Fibroblast of pulmonary artery (primary cell): ENCODE results near the gene SMYD1.

Experiments
- DNase-seq: peaks from one replicate; pipeline ENCODE4 v3.0.0-alpha.2; 2010; ENCODE audit warnings: low read depth
- H3K4me3 ChIP-seq: replicated peaks from 2 replicates; pipeline ENCODE4 v1.5.1; 2011; ENCODE audit warnings: low read depth, mild to moderate bottlenecking, control low read depth, low read length, moderate library complexity
- CTCF ChIP-seq: IDR thresholded peaks from 2 replicates; pipeline ENCODE4 v1.5.1; 2011; ENCODE audit warnings: mild to moderate bottlenecking, control low read depth, low read length, inconsistent platforms; ENCODE audit errors: missing control alignments

Gene SMYD1

DNA sequence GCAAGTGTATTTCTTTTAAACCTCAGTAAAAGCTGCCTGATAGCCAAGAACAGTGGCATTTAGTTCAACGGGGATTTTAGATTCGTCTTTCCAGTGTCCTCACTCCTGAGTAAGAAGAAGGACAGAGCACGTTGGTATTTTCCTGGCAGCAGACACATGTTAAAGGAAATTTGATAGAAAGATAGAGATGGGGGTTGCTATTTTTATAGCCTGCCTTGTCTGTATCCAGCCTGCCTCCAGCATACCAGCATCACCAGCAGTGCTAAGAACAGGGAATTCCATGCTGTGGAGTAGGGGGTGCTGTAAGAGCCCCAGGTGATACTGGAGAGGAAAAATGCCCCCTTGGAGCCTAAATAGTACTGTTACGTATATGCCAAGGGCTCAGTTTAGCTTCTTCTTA lies 1.1 kb upstream of the SMYD1 start:
- no peak for DNase-seq
- no peak overlapping the region for H3K4me3 ChIP-seq
- TF ChIP-seq CTCF: no peak

GRCh38 chr2:88067189-88067588 lies 436 bp upstream of the SMYD1 start:
- TF ChIP-seq CTCF: no peak
- no peak overlapping the region for H3K4me3 ChIP-seq
- no peak for DNase-seq

- no peak overlapping the region for H3K4me3 ChIP-seq
- DNase-seq: no peak
- TF ChIP-seq CTCF: no peak
Observed at GRCh38 chr2:88068044-88068443, 419 bp downstream of the SMYD1 start.

GRCh38 chr2:88069117-88069516 lies 1.5 kb downstream of the SMYD1 start:
- no peak overlapping the region for H3K4me3 ChIP-seq
- DNase-seq: no peak
- TF ChIP-seq CTCF: no peak

DNA sequence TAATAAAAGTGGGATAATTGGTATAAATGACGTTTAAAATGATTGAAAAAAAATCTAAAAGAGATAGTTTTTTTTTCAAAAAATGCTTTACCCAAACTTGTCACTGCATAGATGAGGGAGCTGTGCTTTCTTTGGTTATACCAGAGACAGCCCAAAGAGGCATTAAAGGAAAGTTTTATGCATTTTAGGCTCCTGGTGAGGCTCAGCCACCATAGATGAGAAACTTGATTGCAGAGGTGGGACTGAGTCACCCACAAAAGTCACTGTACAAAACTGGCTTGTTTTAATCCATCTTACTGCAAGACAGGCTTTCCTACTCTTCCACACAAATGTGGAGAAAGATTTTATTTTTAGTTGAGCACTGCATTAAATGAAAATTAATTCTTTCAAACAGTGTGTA lies 2.4 kb downstream of the SMYD1 start:
- no peak overlapping the region for H3K4me3 ChIP-seq
- no peak for TF ChIP-seq CTCF
- DNase-seq: no peak

- no peak overlapping the region for H3K4me3 ChIP-seq
- no peak for TF ChIP-seq CTCF
- no peak for DNase-seq
Observed at GRCh38 chr2:88071365-88071764, 3.7 kb downstream of the SMYD1 start.

DNA sequence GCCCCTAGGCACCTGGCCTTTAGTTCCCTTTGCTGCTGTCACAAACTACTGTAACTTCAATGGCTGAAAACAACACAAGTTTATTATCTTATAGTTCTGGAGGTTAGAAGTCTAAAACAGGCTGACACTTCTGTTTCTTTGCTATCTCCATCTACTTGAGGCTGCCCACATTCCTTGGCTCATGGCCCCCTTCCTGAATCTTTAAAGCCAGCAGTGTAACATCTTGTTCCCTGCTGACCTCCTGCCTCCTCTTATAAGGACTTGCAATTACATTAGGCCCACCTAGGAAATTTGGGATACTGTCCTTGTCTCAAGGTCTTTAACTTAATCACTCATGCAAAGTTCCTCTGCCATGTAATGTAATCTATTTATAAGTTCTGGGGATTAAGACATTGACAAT lies 6.5 kb downstream of the SMYD1 start:
- no peak overlapping the region for H3K4me3 ChIP-seq
- DNase-seq: no peak
- TF ChIP-seq CTCF: no peak
